K562 (cell line): ENCODE data around the gene FGFRL1. TPM values are rescaled to one million over a fixed set of nuclear protein-coding genes. Genes with fewer than 3 reads are reported as not detected.
A peak's percentile ranks its signal among the peaks of the same experiment; 100 is the strongest.

Experiments
- ATAC-seq: fragments of 200-7000 bp; cut with Tn5 transposase; 3 replicates; pipeline ENCODE4 v1.9.1; 2020; ENCODE audit warnings: moderate library complexity
- BruUV-seq: library from RNA; stranded (reverse); fragments of 400-500 nt; replicated peaks from 2 replicates; lab custom pipeline; 2021; lab: Mats Ljungman, UMichigan
- CTCF ChIA-PET: fragments of 300-600 bp; formaldehyde crosslinking; extraction: SDS; loops from one replicate; lab custom pipeline; 2021; ENCODE audit warnings: low intra/inter-chr PET ratio; lab: Yijun Ruan, JAX
- POLR2A ChIA-PET: fragments of 300-600, 350-650 bp; sonication (Branson Sonifier 250); formaldehyde crosslinking; extraction: SDS; loops from one replicate; lab custom pipeline; 2021; ENCODE audit warnings: antibody characterized with exemption, inconsistent platforms; lab: Yijun Ruan, JAX
- DNase-seq, 4 experiments: peaks; one replicate each; pipeline versions ENCODE4 v3.0.0 to v3.0.0-alpha.2; 2011 to 2018; ENCODE audit warnings: low spot score in 3 of 4, mixed read lengths in 3 of 4; ENCODE audit errors: extremely low read depth in 1 of 4
- FAIRE-seq: peaks from 2 replicates; lab custom pipeline; 2011; peaks lifted over from hg19 to GRCh38; lab: Jason Lieb, UNC
- H2AFZ ChIP-seq: 2 replicates; pipeline ENCODE4 v1.6.0; 2011; ENCODE audit warnings: low read depth, low read length, control low read depth, inconsistent platforms
- H3K27ac ChIP-seq: fragments of 200-600 bp; 3 replicates; pipeline ENCODE4 v1.8.0; 2011; ENCODE audit warnings: low read depth, mild to moderate bottlenecking, control low read depth, inconsistent platforms, low read length, moderate library complexity, mixed read lengths; ENCODE audit errors: extremely low read depth
- H3K27me3 ChIP-seq, 2 experiments: fragments of 300-600 bp in 1 of 2; 2 replicates in 1 of 2; 3 replicates in 1 of 2; pipeline versions ENCODE4 v1.6.0 to v1.8.0; 2011; ENCODE audit warnings: inconsistent platforms in 2 of 2, low read length in 2 of 2, mild to moderate bottlenecking in 1 of 2, mixed read lengths in 1 of 2, moderate library complexity in 1 of 2; ENCODE audit not compliant: control insufficient read depth in 2 of 2, insufficient read depth in 2 of 2
- H3K36me3 ChIP-seq: fragments of 300-600 bp; 3 replicates; pipeline ENCODE4 v1.8.0; 2011; ENCODE audit warnings: mild to moderate bottlenecking, low read length, inconsistent platforms; ENCODE audit not compliant: control insufficient read depth, insufficient read depth
- H3K4me1 ChIP-seq, 2 experiments: fragments of 200-600 bp in 1 of 2; replicated peaks in 1 of 2; 2 replicates in 1 of 2; 3 replicates in 1 of 2; pipeline versions ENCODE4 v1.5.1 to v1.8.0; 2011; ENCODE audit warnings: inconsistent platforms in 2 of 2, low read length in 2 of 2, mild to moderate bottlenecking in 1 of 2, mixed read lengths in 1 of 2, moderate library complexity in 1 of 2; ENCODE audit not compliant: control insufficient read depth in 2 of 2, insufficient read depth in 2 of 2
- H3K4me2 ChIP-seq: 2 replicates; pipeline ENCODE4 v1.6.1; 2011; ENCODE audit warnings: low read length, control low read depth, inconsistent platforms, mixed read lengths; ENCODE audit not compliant: insufficient read depth
- H3K4me3 ChIP-seq: fragments of 200-600 bp; sonication (generic), shearing (Covaris generic); 2 replicates; pipeline ENCODE4 v1.5.1; 2016; ENCODE audit warnings: control low read depth, inconsistent platforms
- H3K79me2 ChIP-seq: fragments of 200-600 bp; 3 replicates; pipeline ENCODE4 v1.8.0; 2011; ENCODE audit warnings: low read length, inconsistent platforms; ENCODE audit not compliant: control insufficient read depth, insufficient read depth
- H3K9ac ChIP-seq, 2 experiments: 2 replicates each; pipeline versions ENCODE4 v1.6.0 to v1.6.1; 2011; ENCODE audit warnings: low read depth in 2 of 2, low read length in 2 of 2, control low read depth in 1 of 2, inconsistent platforms in 1 of 2, mild to moderate bottlenecking in 1 of 2, mixed read lengths in 1 of 2; ENCODE audit not compliant: insufficient read depth in 1 of 2
- H3K9me1 ChIP-seq: one replicate; pipeline ENCODE4 v1.6.0; 2011; ENCODE audit warnings: inconsistent platforms, mild to moderate bottlenecking, low read length, moderate library complexity; ENCODE audit not compliant: control insufficient read depth, insufficient read depth
- H3K9me3 ChIP-seq: replicated peaks from 2 replicates; pipeline ENCODE4 v1.5.1; 2011; ENCODE audit warnings: low read depth, low read length, inconsistent platforms; ENCODE audit not compliant: control insufficient read depth, insufficient read depth
- H4K20me1 ChIP-seq: replicated peaks from 2 replicates; pipeline ENCODE4 v1.6.1; 2011; ENCODE audit warnings: low read length, inconsistent platforms, mixed read lengths; ENCODE audit not compliant: control insufficient read depth, insufficient read depth
- CHD2 ChIP-seq: IDR thresholded peaks from 2 replicates; pipeline ENCODE4 v1.6.1; 2011; ENCODE audit warnings: low read depth, low read length
- MITF ChIP-seq: IDR thresholded peaks from 2 replicates; pipeline ENCODE4 v1.6.1; 2014; ENCODE audit warnings: antibody characterized with exemption
- ZNF655 ChIP-seq: fragments of 250-450 bp; sonication (Bioruptor Pico); IDR thresholded peaks from 2 replicates; pipeline ENCODE4 v1.5.0; 2021
- WGBS: fragments of 100-300 bp; shearing (Covaris generic); methylation state at CpG from one replicate; pipeline ENCODE4 v1.1.6; 2016; ENCODE audit warnings: low coverage, mixed read lengths; ENCODE audit not compliant: insufficient coverage; ENCODE audit errors: missing lambda C conversion rate; 5-methylcytosine and 5-hydroxymethylcytosine counted together
- in situ Hi-C: fragments of 300-500 bp; cut with MboI; formaldehyde crosslinking; loops from 4 replicates; pipeline ENCODE4 v1.15.0; 2018; ENCODE audit warnings: inconsistent platforms, mixed read lengths
- intact Hi-C: fragments of 100-400 bp; cut with micrococcal nuclease; formaldehyde crosslinking; loops from 2 replicates; pipeline ENCODE4 v1.14.2; 2022
- polyA plus RNA-seq, 8 experiments: library from polyadenylated mRNA; depleted of rRNA in 4 of 8; stranded (reverse) in 5 of 8; unstranded in 3 of 8; fragments of >200 nt; fragmentation: Nextera tagmentation in 2 of 8; fragmentation: Illumina TruSeq in 1 of 8; extraction: Ambion mirVana in 2 of 8; extraction: Trizol in 1 of 8; gene quantifications; 2 replicates each; pipeline versions ENCODE4 v1.2.1 to v1.2.3, GENCODE V29; 2011 to 2014; ENCODE audit warnings: inconsistent platforms in 1 of 8, missing spikeins in 1 of 8
- total RNA-seq, 7 experiments: library from RNA; depleted of rRNA in 6 of 7; stranded (reverse); fragments of >200 nt in 6 of 7; fragmentation: Illumina TruSeq in 2 of 7; extraction: Trizol in 2 of 7; gene quantifications; 2 replicates each; pipeline versions ENCODE4 v1.2.1 to v1.2.3, GENCODE V29; 2011 to 2021; ENCODE audit warnings: low replicate concordance in 1 of 7

FGFRL1 gene
- total and polyA plus RNA-seq, 9 of the 15 experiments (the other 6 are each of a cell fraction or from before 2014, with no cell fraction given), result 0.34 to 49.9 (median 14.6) TPM

- H3K27ac ChIP-seq, result no peak overlapping the region
- peaks cover 3% of the 10 kb centered on the region for H3K9me3 ChIP-seq
- no peak overlapping the region for H2AFZ ChIP-seq
- ATAC-seq (no peak), FAIRE-seq (no peak), DNase-seq (no peak)
- H3K4me1 ChIP-seq, result peaks cover 3 to 43% of the 10 kb centered on the region in 2 experiments; a peak in 2 of 5 replicates
- no peaks in the 10 kb centered on the region for H3K9me1 ChIP-seq
- CTCF ChIA-PET, result no interaction called here
- in situ Hi-C loops, result no loop called here
- no peaks in the 10 kb centered on the region for H4K20me1 ChIP-seq
- intact Hi-C loops, result no loop called here
- no peak overlapping the region for H3K9ac ChIP-seq
- POLR2A ChIA-PET, result no interaction called here
- TF ChIP-seq CHD2 (peak; percentile 27; the same call in 1 of the 2 replicates), ZNF655 (CRISPR knock-in tag) (no peak), MITF (no peak)
- no peaks in the 10 kb centered on the region for H3K79me2 ChIP-seq
- BruUV-seq, result no TSS peak
- H3K4me3 ChIP-seq, result no peak overlapping the region
- peaks cover 35 to 76% of the 10 kb centered on the region in 2 experiments for H3K27me3 ChIP-seq
- 20% methylated on average over 9 of the region's 9 CpGs for WGBS
- H3K36me3 ChIP-seq, result no peaks in the 10 kb centered on the region
- H3K4me2 ChIP-seq, result no peak overlapping the region
These were observed 40.0 kb downstream of the FGFRL1 start for GRCh38 chr4:1051472-1051871.
